Neuron (in vitro differentiated cells): ENCODE results near the gene ATP5F1A.
A peak's percentile ranks its signal among the peaks of the same experiment; 100 is the strongest.

Source experiments
- H2AFZ ChIP-seq: one replicate; pipeline ENCODE4 v1.6.1; 2013; ENCODE audit warnings: low read depth, mild to moderate bottlenecking, inconsistent platforms, low read length, moderate library complexity
- H3K27me3 ChIP-seq: one replicate; pipeline ENCODE4 v1.6.1; 2013; ENCODE audit warnings: low read length; ENCODE audit not compliant: insufficient read depth
- H3K36me3 ChIP-seq: one replicate; pipeline ENCODE4 v1.6.1; 2013; ENCODE audit warnings: low read length; ENCODE audit not compliant: insufficient read depth
- H3K4me1 ChIP-seq: one replicate; pipeline ENCODE4 v1.6.1; 2013; ENCODE audit warnings: low read length; ENCODE audit not compliant: insufficient read depth
- H3K4me3 ChIP-seq: 2 replicates; pipeline ENCODE4 v1.5.1; 2013; ENCODE audit warnings: mild to moderate bottlenecking, low read length, moderate library complexity
- H3K9me3 ChIP-seq: one replicate; pipeline ENCODE4 v1.6.1; 2013; ENCODE audit warnings: low read length

The ATP5F1A gene

DNA sequence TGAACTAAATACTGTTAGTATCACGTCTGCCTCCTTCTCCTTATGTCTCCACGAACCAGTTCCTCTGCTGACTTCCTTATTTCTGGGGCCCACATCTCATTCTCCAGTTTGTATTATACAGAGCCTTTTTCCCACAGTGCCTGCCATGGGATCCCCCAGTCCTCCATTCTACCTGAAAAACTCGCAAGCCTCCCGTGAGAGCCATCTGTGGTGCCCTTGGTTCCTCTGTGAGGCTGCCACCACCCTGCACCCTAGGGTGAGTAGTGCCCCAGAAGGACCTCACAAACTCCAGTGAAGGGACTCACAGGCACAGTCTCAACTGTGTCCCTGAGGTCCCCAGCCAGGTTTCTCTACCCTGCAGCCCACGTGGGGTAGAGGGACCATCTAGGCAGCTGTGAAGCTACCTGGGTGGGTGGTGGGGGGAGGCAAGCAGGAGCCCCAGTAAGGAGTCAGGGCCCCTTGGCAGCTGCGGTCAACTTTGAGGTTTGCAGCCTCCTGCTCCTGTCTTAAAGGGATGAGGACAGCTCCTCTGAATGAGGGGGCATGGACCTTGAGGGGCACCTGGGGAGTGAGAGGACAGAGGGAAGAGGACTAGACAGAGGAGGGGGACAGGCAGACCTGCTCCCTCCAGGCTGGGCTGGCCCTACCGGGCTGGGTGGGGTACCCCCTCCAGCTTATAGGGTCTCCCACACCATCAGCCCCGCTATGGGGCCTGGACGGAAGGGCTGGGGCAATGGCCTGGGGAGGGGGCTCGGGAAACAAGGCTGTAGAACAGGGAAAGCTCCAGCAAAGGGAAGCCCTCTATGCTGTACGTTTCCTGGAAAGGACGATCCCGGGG lies 27.1 kb downstream of the ATP5F1A start:
- Histone ChIP-seq H2AFZ (peak overlapping the region; percentile 83), H3K9me3 (peaks cover 2% of the 10 kb centered on the region), H3K4me1 (peaks cover 9% of the 10 kb centered on the region), H3K4me3 (peak overlapping the region; percentile 64), H3K27me3 (no peaks in the 10 kb centered on the region), H3K36me3 (no peaks in the 10 kb centered on the region)

DNA sequence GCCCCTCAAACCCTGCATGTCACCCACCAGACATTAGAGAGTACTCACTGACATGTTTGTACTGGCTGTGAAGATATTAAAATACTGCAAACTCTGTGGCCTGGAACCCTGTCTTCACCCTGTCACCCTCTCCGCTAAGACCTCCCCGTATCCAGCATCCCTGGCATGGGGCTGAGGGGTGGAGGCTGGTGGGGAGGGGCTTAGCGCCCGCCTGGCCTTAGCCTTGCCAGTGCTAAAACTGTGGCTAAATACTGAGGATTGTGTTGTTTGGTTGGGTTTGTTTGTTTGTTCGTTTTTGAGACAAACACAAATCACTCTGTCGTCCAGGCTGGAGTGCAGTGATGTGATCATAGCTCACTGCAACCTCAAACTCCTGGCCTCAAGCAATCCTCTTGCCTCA lies 27.9 kb downstream of the ATP5F1A start:
- Histone ChIP-seq H3K27me3 (no peaks in the 10 kb centered on the region), H3K36me3 (no peaks in the 10 kb centered on the region), H2AFZ (no peak overlapping the region), H3K9me3 (peaks cover 2% of the 10 kb centered on the region), H3K4me1 (peaks cover 9% of the 10 kb centered on the region), H3K4me3 (no peak overlapping the region)

DNA sequence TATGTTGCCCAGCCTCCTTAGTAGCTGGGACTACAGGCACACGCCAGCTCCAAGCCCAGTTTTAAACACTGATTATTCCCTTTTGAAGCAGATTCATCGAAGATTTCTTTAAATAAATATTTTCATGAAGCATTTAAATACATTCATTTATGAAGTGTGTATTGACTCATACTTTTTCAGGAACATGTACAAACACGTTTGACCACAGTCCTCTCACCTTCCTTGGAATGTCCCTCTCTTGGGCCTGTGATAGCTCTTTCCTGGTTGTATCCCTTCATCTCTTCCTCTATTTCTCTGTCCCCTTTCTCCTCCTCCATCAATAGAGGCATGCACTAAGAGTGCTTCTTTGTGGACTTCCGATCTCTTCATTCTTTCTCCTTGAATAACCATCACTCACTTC lies 28.6 kb downstream of the ATP5F1A start:
- Histone ChIP-seq H3K9me3 (peaks cover 2% of the 10 kb centered on the region), H3K4me3 (no peak overlapping the region), H2AFZ (no peak overlapping the region), H3K4me1 (peaks cover 9% of the 10 kb centered on the region), H3K27me3 (no peaks in the 10 kb centered on the region), H3K36me3 (no peaks in the 10 kb centered on the region)

DNA sequence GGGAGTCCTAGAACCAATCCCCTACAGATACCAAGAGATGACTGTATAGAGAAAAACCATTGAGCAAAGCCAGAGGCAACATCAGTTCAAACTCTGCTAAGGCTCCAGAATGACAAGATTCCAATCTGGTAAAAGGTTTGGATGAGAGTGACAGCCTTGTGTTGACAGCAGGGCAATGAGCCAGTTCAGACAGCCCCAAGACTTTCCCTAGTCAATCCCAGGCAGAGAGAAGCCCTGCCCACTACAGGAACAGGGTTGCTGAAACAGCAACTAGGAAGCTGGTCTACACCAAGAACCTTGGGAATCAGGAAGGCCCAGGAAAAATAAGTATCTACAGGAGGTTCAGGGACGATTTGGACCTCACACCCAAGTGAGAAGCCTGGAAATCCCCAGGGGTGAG lies 29.3 kb downstream of the ATP5F1A start:
- H3K36me3 ChIP-seq: no peaks in the 10 kb centered on the region
- H3K27me3 ChIP-seq: no peaks in the 10 kb centered on the region

DNA sequence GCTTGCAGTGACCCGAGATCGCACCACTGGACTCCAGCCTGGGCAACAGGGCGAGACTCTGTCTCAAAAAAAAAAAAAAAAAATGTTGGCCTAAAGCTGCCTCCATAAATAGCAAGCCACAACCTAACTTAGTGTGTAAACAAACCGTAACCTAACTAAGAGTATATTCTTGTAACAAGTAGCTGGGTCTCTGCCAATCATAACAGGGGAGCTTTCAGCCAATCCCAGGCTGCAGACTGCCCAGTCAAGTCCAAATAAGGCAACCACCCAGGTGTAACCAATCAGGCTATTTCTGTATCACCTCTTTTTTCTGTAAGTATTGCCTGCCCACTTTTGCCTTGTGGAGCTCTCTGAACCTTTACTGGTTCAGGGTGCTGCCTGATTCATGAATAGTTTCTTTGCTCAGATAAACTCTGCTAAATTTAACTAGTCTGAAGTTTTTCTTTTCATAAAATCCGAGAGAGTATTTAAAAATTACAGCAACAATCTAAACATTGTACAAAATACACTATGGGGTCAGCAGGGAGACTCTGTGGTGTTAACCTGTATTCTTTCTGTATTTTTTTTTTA lies 30.6 kb downstream of the ATP5F1A start:
- no peak overlapping the region for H3K4me3 ChIP-seq
- H3K4me1 ChIP-seq: peaks cover 9% of the 10 kb centered on the region
- no peaks in the 10 kb centered on the region for H3K36me3 ChIP-seq
- no peak overlapping the region for H2AFZ ChIP-seq
- H3K9me3 ChIP-seq: peaks cover 2% of the 10 kb centered on the region
- no peaks in the 10 kb centered on the region for H3K27me3 ChIP-seq

More for the DNA sequence above, 29.3 kb downstream of the ATP5F1A start:
- peaks cover 9% of the 10 kb centered on the region for H3K4me1 ChIP-seq
- peaks cover 2% of the 10 kb centered on the region for H3K9me3 ChIP-seq
- H3K4me3 ChIP-seq: no peak overlapping the region
- H2AFZ ChIP-seq: no peak overlapping the region

DNA sequence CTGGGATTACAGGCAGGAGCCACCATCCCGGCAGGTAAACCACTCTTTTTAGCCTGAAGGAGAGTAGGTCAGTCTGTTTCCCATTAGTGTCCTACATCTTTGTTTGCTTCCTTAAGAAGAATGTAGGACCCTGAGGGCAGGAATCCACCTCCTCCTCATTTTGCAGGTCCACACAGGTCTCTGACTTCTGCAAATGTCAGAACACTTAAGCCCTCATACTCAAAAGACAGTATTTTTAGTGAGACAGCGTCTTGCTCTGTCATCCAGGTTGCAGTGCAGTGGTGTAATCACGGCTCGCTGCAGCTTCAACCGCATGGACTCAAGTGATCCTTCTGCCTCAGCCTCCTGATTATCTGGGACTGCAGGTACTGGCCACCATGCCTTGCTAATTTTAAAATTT lies 35.3 kb downstream of the ATP5F1A start:
- Histone ChIP-seq H3K4me3 (no peak overlapping the region), H3K36me3 (no peaks in the 10 kb centered on the region), H3K4me1 (no peaks in the 10 kb centered on the region), H2AFZ (no peak overlapping the region), H3K9me3 (peaks cover 2% of the 10 kb centered on the region), H3K27me3 (no peaks in the 10 kb centered on the region)

DNA sequence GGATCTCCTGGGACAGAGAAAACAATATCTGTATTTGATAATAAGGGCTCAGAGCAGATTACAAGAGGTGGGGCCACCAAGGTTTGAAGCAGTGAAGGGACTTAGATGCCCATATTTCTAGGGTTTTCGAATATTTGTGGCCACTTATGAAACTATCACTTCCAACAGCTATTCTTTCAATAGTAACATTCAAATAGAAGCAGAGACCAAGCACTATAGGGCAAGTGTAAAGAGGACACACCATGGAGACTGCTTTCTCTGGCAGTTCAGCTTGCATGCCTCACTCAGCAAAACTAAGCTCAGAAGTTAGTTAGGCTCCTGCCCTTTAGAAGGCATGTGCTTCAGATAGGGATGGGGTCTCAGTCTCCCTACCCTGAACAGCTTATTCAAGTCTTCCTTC lies 36.3 kb downstream of the ATP5F1A start:
- H3K36me3 ChIP-seq: no peaks in the 10 kb centered on the region
- no peaks in the 10 kb centered on the region for H3K27me3 ChIP-seq
- H3K9me3 ChIP-seq: no peaks in the 10 kb centered on the region
- no peaks in the 10 kb centered on the region for H3K4me1 ChIP-seq
- H3K4me3 ChIP-seq: no peak overlapping the region
- no peak overlapping the region for H2AFZ ChIP-seq

DNA sequence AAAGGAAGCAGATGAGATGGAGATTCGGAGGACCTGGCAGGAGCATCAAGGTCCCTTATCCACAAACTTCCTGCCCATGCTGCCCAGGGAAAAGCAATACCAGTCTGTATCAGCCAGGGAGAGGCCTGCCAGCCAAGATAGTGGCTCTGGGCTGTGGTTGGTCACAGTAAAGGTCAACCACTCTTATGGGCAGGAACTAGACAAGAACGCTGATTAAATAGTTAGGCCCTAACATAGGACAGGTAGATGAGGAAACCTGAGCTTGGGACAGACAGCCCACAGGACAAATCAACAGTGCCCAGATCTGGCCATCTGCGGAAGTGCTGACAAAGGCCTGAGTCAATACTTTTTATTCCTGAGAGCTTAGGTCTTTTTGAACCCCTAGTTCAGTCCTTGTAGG lies 36.7 kb downstream of the ATP5F1A start:
- H2AFZ ChIP-seq: no peak overlapping the region
- H3K4me1 ChIP-seq: no peaks in the 10 kb centered on the region
- H3K36me3 ChIP-seq: no peaks in the 10 kb centered on the region
- H3K9me3 ChIP-seq: no peaks in the 10 kb centered on the region
- no peak overlapping the region for H3K4me3 ChIP-seq
- H3K27me3 ChIP-seq: no peaks in the 10 kb centered on the region

DNA sequence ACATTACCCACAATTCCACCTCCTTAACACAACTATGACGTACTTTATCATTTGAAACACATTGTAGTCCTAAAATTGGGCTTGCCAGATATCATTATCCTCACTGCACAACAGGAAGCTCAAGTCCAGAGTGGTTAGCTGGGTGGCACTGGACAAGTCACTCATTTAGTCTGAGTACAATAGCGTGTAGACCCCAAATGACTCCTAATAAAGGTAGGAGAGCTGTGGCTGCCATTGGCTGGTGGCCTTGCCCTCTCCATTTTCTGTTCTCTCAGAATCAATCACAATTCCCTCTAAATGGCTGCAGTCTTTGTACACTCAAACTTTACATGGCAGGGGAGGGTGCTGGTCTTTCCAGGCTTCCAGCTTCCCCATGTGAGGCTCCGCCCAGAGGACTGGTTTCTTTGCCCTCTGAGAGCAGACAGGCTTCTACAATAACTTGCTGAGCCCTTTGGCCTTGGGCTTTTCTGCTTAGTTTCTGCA lies 37.7 kb downstream of the ATP5F1A start:
- no peak overlapping the region for H2AFZ ChIP-seq
- no peaks in the 10 kb centered on the region for H3K27me3 ChIP-seq
- no peaks in the 10 kb centered on the region for H3K36me3 ChIP-seq
- no peaks in the 10 kb centered on the region for H3K9me3 ChIP-seq
- H3K4me1 ChIP-seq: no peaks in the 10 kb centered on the region
- no peak overlapping the region for H3K4me3 ChIP-seq

DNA sequence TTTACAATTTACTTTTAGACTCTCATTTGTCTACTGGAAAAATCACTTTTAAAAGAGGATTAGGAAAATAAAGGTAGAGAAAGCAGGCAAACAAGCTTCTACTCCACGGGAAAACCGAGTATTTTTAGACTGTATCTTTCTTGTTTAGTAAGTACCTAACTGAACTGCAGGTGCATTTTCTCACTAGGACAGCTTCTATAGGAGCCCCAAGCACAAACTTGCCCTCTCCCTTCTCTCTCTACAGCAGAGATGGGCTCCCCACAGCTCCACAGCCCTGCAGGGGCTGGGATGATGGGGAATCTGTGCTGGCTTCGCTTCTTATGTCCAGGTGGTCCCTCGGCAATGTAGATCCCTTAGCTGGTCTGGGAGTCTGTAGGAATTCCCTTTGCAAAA lies 42.3 kb downstream of the ATP5F1A start:
- no peak overlapping the region for H3K4me3 ChIP-seq
- H2AFZ ChIP-seq: no peak overlapping the region
- H3K36me3 ChIP-seq: no peaks in the 10 kb centered on the region
- no peaks in the 10 kb centered on the region for H3K27me3 ChIP-seq
- no peaks in the 10 kb centered on the region for H3K9me3 ChIP-seq
- H3K4me1 ChIP-seq: no peaks in the 10 kb centered on the region

DNA sequence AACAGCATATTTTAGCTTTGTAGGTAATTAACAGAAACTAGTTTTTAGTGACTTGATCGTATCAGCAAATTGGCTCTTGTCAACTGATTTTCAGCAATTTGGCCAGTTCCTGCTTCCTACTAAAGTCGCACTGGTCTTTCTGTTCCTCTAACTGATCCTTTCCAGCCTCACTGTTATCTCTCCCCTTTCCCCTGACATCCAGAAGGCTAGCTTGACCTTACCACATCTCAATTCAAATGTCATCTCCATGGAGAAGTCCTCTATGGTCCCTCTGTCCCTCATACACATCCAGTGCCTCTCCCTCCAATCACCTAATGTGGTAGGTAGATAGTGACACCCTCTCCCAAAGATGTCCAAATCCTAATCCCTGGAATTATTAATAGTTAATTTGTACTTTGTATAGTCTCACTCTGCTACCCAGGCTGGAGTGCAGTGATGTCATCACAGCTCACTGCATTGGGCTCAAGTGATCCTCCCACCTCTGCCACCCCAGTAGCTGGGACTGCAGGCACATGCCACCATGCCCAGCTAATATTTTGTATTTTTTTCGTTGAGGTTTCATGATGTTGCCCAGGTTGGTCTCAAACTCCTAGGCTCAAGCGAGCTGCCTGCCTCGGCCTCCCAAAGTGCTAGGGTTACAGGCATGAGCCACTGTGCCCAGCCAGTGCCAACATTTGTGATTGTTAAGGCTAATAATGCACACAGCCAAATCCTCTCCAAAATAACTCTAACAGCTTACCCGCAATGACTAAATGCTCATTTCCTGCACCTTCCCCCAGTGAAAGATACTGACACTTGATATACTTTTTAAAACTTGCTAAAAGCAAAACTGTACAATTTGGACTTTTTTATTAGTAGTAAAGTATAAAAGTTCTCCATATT lies 42.9 kb downstream of the ATP5F1A start:
- Histone ChIP-seq H3K9me3 (no peaks in the 10 kb centered on the region), H3K27me3 (no peaks in the 10 kb centered on the region), H3K4me3 (no peak overlapping the region), H3K36me3 (no peaks in the 10 kb centered on the region), H3K4me1 (no peaks in the 10 kb centered on the region), H2AFZ (no peak overlapping the region)

DNA sequence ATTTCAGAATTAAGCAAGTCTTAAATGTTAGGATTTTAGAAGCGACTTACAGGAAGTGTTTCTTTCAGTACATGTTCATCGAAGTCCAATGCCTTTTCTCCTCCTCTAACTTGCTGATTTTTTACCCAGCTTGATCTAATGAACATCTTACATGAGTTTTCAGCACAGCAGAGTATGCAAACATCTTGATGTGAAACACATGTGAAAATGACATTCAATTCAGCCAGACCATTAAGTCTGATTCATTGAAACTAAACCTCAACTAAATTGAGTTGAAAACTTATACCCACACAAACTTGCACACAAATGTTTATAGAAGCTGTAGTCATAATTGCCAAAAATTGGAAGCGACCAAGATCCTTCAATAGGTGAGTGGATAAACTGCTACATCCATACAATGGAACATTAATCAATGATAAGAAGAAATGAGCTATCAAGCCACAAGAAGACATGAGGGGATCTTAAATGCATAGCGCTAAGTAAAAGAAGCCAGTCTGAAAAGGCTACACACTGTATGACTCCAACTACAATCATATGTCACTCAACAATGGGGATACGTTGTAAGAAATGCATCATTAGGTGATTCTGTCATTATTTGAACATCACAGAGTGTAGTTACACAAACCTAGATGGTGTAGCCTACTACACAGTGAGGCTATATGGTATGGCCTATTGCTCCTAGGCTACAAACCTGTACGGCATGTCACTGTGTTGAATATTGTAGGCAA lies 44.6 kb downstream of the ATP5F1A start:
- H3K27me3 ChIP-seq: no peaks in the 10 kb centered on the region
- no peaks in the 10 kb centered on the region for H3K36me3 ChIP-seq
- H2AFZ ChIP-seq: no peak overlapping the region
- H3K9me3 ChIP-seq: no peaks in the 10 kb centered on the region
- no peak overlapping the region for H3K4me3 ChIP-seq
- H3K4me1 ChIP-seq: no peaks in the 10 kb centered on the region
